Small intestine (tissue), 7 donors: Measurements from ENCODE around the gene AKR1C1. TPM values are rescaled to one million over a fixed set of nuclear protein-coding genes. Genes with fewer than 3 reads are reported as not detected.
"Not testable (repeated sequence)": the region's sequence is repeated elsewhere in the genome, so short reads cannot be mapped to it uniquely, and the experiment has no call there.

Experiments
- DNase-seq, 2 donors: peaks; one replicate each; pipeline versions ENCODE4 v3.0.0 to v3.0.0-alpha.2; 2013
- FAIRE-seq: peaks from 2 replicates; lab custom pipeline; 2012; peaks lifted over from hg19 to GRCh38; lab: Jason Lieb, UNC
- H3K27ac ChIP-seq, 3 donors: one replicate each; pipeline ENCODE4 v1.5.1; 2013; ENCODE audit warnings: low read length in 2 of 3, mild to moderate bottlenecking in 2 of 3, control low read depth in 1 of 3, inconsistent platforms in 1 of 3, low read depth in 1 of 3, moderate library complexity in 1 of 3
- H3K27me3 ChIP-seq, 3 donors: one replicate each; pipeline ENCODE4 v1.6.1; 2013; ENCODE audit warnings: low read length in 3 of 3, inconsistent platforms in 1 of 3; ENCODE audit not compliant: control insufficient read depth in 3 of 3, insufficient read depth in 3 of 3
- H3K36me3 ChIP-seq, 3 donors: one replicate each; pipeline ENCODE4 v1.6.1; 2013; ENCODE audit warnings: low read length in 3 of 3, inconsistent platforms in 1 of 3, low read depth in 1 of 3, mild to moderate bottlenecking in 1 of 3, moderate library complexity in 1 of 3; ENCODE audit not compliant: control insufficient read depth in 3 of 3, insufficient read depth in 2 of 3
- H3K4me1 ChIP-seq, 3 donors: one replicate each; pipeline ENCODE4 v1.6.1; 2013; ENCODE audit warnings: low read length in 2 of 3, inconsistent platforms in 1 of 3, low read depth in 1 of 3, mild to moderate bottlenecking in 1 of 3, moderate library complexity in 1 of 3; ENCODE audit not compliant: control insufficient read depth in 3 of 3, insufficient read depth in 2 of 3
- H3K4me3 ChIP-seq, 3 donors: one replicate each; pipeline ENCODE4 v1.5.1; 2013; ENCODE audit warnings: low read length in 3 of 3, control low read depth in 1 of 3, inconsistent platforms in 1 of 3, low read depth in 1 of 3, mild to moderate bottlenecking in 1 of 3, moderate library complexity in 1 of 3
- H3K9me3 ChIP-seq, 2 donors: one replicate each; pipeline ENCODE4 v1.6.1; 2013; ENCODE audit warnings: low read depth in 1 of 2, low read length in 1 of 2; ENCODE audit not compliant: control insufficient read depth in 2 of 2, insufficient read depth in 1 of 2
- WGBS, 3 donors: extraction: QIAGEN DNeasy Blood & Tissue Kit; methylation state at CpG; one replicate each; pipeline ENCODE4 v1.1.7; 2013; 5-methylcytosine and 5-hydroxymethylcytosine counted together
- polyA plus RNA-seq, 4 donors: library from polyadenylated mRNA; stranded (reverse) in 3 of 4; unstranded in 1 of 4; fragments of 200-250 nt in 3 of 4; fragments of 120-200 nt in 1 of 4; gene quantifications; one replicate each; pipeline versions ENCODE4 v1.2.1 to v1.2.3, GENCODE V29; 2013
- donor health status: healthy with polysubstance abuse.
- donor health status: control.
- donor health status: control.
- donor health status: Bipolar disorder and iron deficiency.
- donor health status: healthy.

AKR1C1 gene
- polyA plus RNA-seq, 4 donors, result 10.8 to 68.0 (median 24.9) TPM

- H3K4me1 ChIP-seq, H3K27me3 ChIP-seq, H3K4me3 ChIP-seq, FAIRE-seq, DNase-seq, H3K9me3 ChIP-seq, H3K27ac ChIP-seq, H3K36me3 ChIP-seq: not testable (repeated sequence)
- WGBS, 3 donors, result 94 to 100% (median 95%) methylated on average over 10 to 16 of the region's 18 CpGs
These were observed 9.3 kb downstream of the AKR1C1 start for GRCh38 chr10:4972369-4973142.

GRCh38 chr10:4973294-4973693, 10.1 kb downstream of the AKR1C1 start:
- 92 to 96% (median 93%) methylated on average over 1 of the region's 1 CpG for WGBS, 3 donors
- H3K36me3 ChIP-seq, result not testable (repeated sequence)

GRCh38 chr10:4974400-4974799, 11.2 kb downstream of the AKR1C1 start:
- not testable (repeated sequence) for H3K36me3 ChIP-seq, H3K9me3 ChIP-seq, FAIRE-seq, H3K4me3 ChIP-seq, H3K4me1 ChIP-seq, H3K27ac ChIP-seq, DNase-seq, H3K27me3 ChIP-seq

More at GRCh38 chr10:4973294-4973693, 10.1 kb downstream of the AKR1C1 start:
- H3K4me1 ChIP-seq, H3K27ac ChIP-seq, H3K9me3 ChIP-seq, FAIRE-seq, DNase-seq, H3K27me3 ChIP-seq, H3K4me3 ChIP-seq: not testable (repeated sequence)

- DNase-seq (no peak), FAIRE-seq (no peak)
- no peaks in the 10 kb centered on the region for H3K27me3 ChIP-seq
- H3K36me3 ChIP-seq, result no peaks in the 10 kb centered on the region
- H3K9me3 ChIP-seq, result no peaks in the 10 kb centered on the region
- H3K4me3 ChIP-seq, result no peak overlapping the region
- peaks cover 0 to 8% (median 0%) of the 10 kb centered on the region in 3 donors for H3K4me1 ChIP-seq
- H3K27ac ChIP-seq, result no peak overlapping the region
These were observed 13.8 kb downstream of the AKR1C1 start for GRCh38 chr10:4977025-4977424.

GRCh38 chr10:4978870-4979269, 15.7 kb downstream of the AKR1C1 start:
- no peak for DNase-seq
- no peak overlapping the region for H3K27ac ChIP-seq
- H3K27me3 ChIP-seq, result no peaks in the 10 kb centered on the region
- H3K9me3 ChIP-seq, result no peaks in the 10 kb centered on the region
- 92 to 95% (median 93%) methylated on average over 4 of the region's 4 CpGs for WGBS, 3 donors
- peaks cover 0 to 13% (median 0%) of the 10 kb centered on the region in 3 donors for H3K4me1 ChIP-seq
- no peak for FAIRE-seq
- no peak overlapping the region for H3K4me3 ChIP-seq
- no peaks in the 10 kb centered on the region for H3K36me3 ChIP-seq

- H3K9me3 ChIP-seq, result no peaks in the 10 kb centered on the region
- H3K27ac ChIP-seq, result no peak overlapping the region
- H3K4me3 ChIP-seq, result no peak overlapping the region
- WGBS, 3 donors, result 85 to 96% (median 89%) methylated on average over 2 of the region's 2 CpGs
- FAIRE-seq (no peak), DNase-seq (no peak)
- no peaks in the 10 kb centered on the region for H3K27me3 ChIP-seq
- H3K4me1 ChIP-seq, result peaks cover 0 to 13% (median 0%) of the 10 kb centered on the region in 3 donors
- H3K36me3 ChIP-seq, result no peaks in the 10 kb centered on the region
These were observed 17.6 kb downstream of the AKR1C1 start for GRCh38 chr10:4980793-4981192.

- DNase-seq (peak; percentile 84 to 91), FAIRE-seq (no peak)
- no peaks in the 10 kb centered on the region for H3K27me3 ChIP-seq
- peak overlapping the region in 2 of 3 donors; percentile 10 to 79 for H3K27ac ChIP-seq
- H3K4me3 ChIP-seq, result peak overlapping the region in 1 of 3 donors; percentile 5
- 19 to 44% (median 27%) methylated on average over 14 of the region's 14 CpGs for WGBS, 3 donors
- peaks cover 0 to 13% (median 0%) of the 10 kb centered on the region in 3 donors for H3K4me1 ChIP-seq
- no peaks in the 10 kb centered on the region for H3K36me3 ChIP-seq
- H3K9me3 ChIP-seq, result no peaks in the 10 kb centered on the region
These were observed 18.7 kb downstream of the AKR1C1 start for GRCh38 chr10:4981722-4982471.

GRCh38 chr10:4982764-4983226, 19.6 kb downstream of the AKR1C1 start:
- Histone ChIP-seq H3K9me3 (no peaks in the 10 kb centered on the region), H3K27me3 (no peaks in the 10 kb centered on the region), H3K4me1 (peaks cover 0 to 13% (median 0%) of the 10 kb centered on the region in 3 donors), H3K4me3 (no peak overlapping the region), H3K27ac (no peak overlapping the region), H3K36me3 (no peaks in the 10 kb centered on the region)
- peak in 1 of 2 donors; percentile 12 for DNase-seq
- FAIRE-seq, result no peak
- 85 to 93% (median 86%) methylated on average over 9 of the region's 9 CpGs for WGBS, 3 donors
